Left ventricle myocardium superior (tissue), 1 donor: Measurements from ENCODE around the gene PREX1. TPM values are rescaled to one million over a fixed set of nuclear protein-coding genes. Genes with fewer than 3 reads are reported as not detected.

Source experiments
- ATAC-seq: fragments of 200-7000 bp; cut with Tn5 transposase; one replicate; pipeline ENCODE4 v1.9.1; 2020; ENCODE audit warnings: mild to moderate bottlenecking, moderate library complexity
- DNase-seq: peaks from one replicate; pipeline ENCODE4 v3.0.0-alpha.2; 2020
- intact Hi-C: fragments of 100-400 bp; cut with micrococcal nuclease; formaldehyde crosslinking; loops from one replicate; pipeline ENCODE4 v1.11.0; 2022
- total RNA-seq: library from RNA; stranded (reverse); fragmentation: NEBNext Ultra II Directional; extraction: Animal tissue kit (Norgen Biotek cat#: 25700); gene quantifications from one replicate; pipeline ENCODE4 v1.2.1, GENCODE V29; 2021
- donor health status: DM: no; HTN: yes; CAD: no; lungs with severe emphysema.

PREX1 gene
- total RNA-seq, 1 donor from 2014 or later, result 8.3 TPM

GRCh38 chr20:48745330-48745729 lies 82.5 kb downstream of the PREX1 start:
- intact Hi-C loops, result no loop called here
- DNase-seq (no peak), ATAC-seq (no peak)

DNA sequence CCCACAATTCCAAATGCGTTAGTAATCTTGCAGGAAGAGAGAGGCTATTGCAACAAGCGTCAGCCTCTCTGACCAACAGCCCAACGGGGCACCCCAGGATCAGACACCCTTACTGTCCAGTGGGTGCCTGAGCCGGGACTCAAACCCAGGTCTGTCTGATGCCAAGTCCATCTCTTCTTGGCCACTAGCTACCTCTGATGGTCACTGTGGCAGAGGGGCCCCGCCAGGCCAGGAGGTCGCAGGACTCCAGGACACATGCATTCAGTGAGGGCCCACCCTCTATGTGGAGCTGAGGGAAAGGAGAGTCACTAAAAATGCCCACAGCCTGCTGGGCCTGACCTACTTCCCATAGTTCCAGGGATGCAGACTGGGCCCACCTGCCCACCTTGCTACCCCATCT lies 83.3 kb downstream of the PREX1 start:
- no peak for ATAC-seq
- intact Hi-C loops, result no loop called here
- DNase-seq, result no peak

DNA sequence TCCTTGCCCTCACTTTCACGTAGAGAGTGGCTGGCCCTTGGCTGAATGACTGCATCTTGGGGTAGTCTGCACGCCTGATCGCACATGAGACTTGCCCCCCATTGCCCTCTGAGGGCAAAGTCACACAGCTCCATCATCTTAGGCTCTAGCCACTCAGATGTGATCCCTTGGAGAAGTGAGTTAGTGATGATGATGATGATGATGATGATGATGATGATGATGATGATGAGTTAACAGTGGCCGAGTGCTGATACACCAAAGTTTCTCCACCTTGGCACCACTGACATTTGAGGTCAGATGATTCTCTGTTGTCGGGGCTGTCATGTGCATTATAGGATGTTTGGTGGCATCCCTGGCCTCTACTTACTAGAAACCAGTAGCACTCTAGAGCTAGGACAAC lies 84.0 kb downstream of the PREX1 start:
- intact Hi-C loops, result no loop called here
- no peak for ATAC-seq
- DNase-seq, result no peak

DNA sequence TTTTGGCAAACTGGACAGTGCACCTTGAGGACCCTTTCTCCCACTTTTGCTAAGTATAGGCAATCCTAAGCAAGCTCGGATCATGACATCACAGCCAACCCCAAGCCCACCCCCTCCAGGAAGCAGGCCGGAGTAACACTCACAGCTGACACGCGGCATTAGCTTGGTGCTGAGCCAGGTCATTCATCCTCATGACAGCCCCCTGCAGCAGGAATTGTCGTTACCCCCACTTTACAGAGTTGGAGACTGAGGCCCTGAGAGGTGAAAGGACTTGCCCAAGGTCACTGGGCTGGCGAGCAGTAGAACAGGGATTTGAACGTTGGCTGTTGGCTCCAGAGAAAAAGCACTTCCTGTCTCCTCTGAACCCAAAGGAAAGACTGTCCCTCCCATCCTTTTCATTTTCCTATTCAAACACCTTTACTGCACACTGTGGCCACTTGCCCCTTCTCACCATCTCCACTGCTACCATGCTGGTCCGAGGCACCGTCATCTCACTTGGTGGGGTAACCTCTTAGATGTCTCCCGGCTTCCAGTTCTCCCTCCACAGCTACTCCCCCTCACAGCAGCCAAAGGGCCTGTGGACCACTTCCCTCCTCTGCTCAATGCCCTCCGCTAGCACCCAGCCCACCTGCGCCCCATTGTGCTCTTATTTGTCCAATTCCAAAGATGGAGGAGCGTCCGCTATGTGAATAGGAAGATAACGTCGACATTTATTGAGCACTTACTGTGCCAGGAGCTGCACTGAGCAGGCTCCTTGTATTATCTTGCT lies 84.7 kb downstream of the PREX1 start:
- no peak for DNase-seq
- intact Hi-C loops, result no loop called here
- ATAC-seq, result no peak

- intact Hi-C loops, result no loop called here
- no peak for ATAC-seq
- DNase-seq, result no peak
Observed at GRCh38 chr20:48742233-48742632, 85.6 kb downstream of the PREX1 start.

DNA sequence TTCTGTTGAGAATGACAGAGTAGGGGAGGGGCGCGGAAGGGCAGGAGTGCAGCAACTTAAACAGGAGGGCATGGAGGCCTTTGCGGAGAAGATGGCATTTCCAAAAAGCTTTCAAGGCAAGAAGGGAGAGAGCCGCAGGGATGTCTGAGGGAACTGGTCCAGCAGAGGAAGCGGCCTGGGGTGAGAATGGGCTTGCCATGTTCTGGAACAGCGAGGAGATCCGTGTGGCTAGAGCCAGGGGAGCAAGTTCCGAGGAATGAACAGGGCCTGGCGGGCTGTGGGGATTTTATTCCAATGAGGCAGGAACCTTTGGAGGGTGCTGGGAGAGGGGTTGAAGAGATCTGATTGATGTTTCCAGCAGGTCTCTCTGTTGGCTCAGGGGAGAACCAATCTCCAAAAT lies 86.1 kb downstream of the PREX1 start:
- DNase-seq (no peak), ATAC-seq (no peak)
- intact Hi-C loops, result no loop called here

- intact Hi-C loops, result no loop called here
- no peak for ATAC-seq
- DNase-seq, result no peak
Observed at GRCh38 chr20:48740712-48741111, 87.1 kb downstream of the PREX1 start.

DNA sequence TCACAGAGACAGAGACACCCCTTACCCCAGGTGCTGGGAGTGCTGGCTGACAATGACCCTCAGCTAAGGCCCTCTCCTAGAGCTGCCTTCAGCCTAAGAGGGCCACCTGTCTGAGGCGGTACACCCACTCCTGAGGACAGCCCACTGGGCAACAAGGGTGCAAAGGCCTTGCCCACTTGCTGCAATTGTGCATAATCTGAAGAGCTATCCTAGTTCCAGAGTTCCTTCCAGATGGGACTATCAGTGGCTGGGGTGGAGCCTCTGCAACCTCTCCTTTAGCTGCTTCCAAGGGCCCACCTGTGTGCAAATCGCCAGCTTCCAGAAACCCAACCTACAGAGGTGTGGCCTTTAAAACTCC lies 87.5 kb downstream of the PREX1 start:
- ATAC-seq, result no peak
- DNase-seq, result no peak
- intact Hi-C loops, result no loop called here

DNA sequence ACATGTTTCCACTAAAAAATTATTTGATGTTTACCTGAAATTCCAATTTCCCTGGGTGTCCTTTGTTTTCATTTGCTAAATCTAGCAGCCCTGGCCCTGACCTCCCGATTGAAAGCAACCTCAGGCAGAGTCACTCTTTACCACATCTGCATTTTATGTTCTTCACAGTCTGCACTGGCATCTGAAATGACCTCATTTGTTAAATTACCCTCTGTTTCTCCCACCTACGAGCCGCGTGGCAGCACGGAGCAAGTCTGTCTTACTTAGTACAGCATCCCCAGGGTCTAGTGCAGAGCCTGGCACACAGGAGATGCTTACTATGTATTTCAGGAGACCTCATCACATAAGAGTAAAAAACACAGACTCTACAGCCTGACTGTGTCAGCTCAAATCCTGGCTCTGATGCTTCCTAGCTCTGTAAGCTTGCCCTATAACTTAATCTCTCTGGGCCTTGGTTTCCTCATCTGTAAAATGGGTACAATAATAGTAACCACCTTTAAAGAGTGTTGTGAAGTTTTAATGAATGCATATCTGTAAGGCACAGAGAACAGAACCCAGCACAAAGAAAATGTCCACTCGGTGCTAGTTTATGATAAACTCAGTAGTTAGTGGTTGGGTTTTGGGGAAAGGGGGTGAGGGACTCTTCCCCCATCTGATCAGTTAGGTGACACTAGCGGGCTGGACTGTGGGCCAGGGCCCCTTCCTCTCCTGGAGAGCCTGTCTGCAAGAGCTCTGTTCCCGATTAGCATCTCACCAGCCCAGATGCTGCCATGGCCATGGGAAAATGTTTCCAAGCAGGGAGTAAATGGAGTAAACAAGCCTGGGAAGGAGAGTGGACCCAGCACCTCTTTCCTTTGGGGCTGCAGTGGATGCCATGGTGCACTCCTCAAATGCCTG lies 88.2 kb downstream of the PREX1 start:
- DNase-seq (no peak), ATAC-seq (no peak)
- intact Hi-C loops, result no loop called here

DNA sequence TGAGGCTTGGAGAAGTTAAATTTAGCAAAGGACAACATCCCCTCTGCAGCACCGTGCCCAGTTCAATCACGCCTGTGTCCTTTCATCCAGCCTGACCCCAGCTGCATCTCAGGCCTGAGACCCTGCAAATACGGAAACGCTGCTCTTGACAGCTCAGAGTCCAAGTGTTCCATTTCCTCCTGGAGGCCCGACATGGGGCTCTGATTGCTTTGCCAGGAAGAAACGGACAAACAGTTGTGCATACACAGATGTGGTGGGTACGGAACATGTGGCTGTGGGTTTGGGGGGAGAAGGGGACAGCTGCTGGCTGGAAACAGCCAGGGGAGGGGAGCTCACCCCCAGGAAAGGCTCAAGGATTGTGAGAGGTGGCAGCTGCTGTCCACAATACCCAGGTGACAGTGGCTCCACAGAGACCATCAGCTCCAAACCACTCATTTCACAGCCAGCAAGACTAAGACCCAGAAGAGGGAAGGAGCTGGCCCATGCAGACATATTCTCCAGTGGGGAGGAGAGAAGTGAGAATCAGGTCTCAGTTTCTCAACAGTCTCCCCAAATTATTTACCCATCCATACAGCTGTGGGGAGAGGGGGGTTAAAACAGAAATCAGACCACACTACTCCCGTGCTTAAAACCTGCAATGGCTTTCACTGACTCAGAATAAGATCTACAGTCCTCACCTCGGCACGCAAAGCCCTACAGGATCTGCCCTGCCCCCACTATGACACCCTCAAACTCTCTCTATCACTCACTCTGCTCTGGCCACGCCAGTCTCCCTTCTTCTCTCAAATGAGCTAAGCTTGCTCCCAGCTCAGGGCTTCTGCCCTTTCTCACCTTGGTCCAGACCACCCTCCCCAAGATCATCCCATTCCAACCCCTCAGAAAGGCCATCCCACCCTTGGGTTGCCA lies 89.1 kb downstream of the PREX1 start:
- DNase-seq (no peak), ATAC-seq (peak; percentile 39)
- intact Hi-C loops, result no loop called here

DNA sequence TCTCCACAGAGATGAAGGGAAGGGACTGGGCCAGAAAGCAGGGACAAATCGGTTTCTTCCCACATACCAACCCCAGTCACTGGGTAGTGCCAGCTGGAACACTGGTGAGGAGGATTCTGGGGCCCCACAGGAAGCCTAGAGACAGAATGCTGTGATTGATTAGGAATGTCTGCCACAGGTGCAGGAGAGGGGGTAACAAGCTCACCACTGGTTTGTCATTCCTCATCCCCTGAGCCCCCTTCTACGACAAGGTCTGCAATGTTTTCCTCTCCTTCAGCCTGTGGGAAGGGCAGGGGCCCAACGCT lies 89.8 kb downstream of the PREX1 start:
- intact Hi-C loops, result no loop called here
- DNase-seq, result no peak
- ATAC-seq, result no peak

- ATAC-seq (no peak), DNase-seq (no peak)
- intact Hi-C loops, result no loop called here
Observed at GRCh38 chr20:48737434-48738093, 90.2 kb downstream of the PREX1 start.

- ATAC-seq (no peak), DNase-seq (no peak)
- intact Hi-C loops, result no loop called here
Observed at GRCh38 chr20:48736636-48737035, 91.2 kb downstream of the PREX1 start.

- intact Hi-C loops, result no loop called here
- ATAC-seq, result no peak
Observed at GRCh38 chr20:48736231-48736630, 91.6 kb downstream of the PREX1 start.

GRCh38 chr20:48735112-48735511 lies 92.7 kb downstream of the PREX1 start:
- no peak for DNase-seq
- intact Hi-C loops, result no loop called here
- ATAC-seq, result peak; percentile 22

More at GRCh38 chr20:48736231-48736630, 91.6 kb downstream of the PREX1 start:
- DNase-seq, result no peak

DNA sequence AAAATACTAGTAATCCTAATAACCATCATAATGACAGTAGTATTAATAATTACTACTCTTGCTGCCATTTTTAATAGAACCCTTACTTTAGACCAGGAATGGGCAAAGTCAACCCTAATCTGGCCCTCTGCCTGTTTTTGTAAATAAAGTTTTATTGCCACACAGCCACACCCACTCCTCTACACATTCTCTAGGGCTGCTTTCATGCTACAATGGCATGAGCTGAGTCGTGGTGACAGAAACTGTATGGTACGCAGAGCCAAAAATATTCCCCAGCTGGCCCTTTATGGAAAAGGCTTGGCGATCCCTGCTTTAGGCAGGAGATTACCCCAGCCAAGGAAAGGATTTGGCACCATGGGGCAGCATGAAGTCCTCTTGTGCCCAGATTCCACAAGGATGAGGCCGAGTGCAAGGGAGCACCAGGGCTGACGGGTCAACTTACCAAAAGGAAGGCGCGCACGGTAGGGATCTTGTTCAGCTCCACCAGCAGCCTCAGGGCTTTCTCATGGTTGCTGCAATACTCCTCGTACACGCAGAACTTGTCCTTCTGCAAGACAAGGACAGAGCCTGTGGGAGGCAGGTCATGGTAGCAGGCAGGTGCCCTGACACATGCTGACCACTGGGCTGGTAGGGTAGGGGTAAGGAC lies 93.6 kb downstream of the PREX1 start:
- ATAC-seq (no peak), DNase-seq (no peak)
- intact Hi-C loops, result no loop called here

DNA sequence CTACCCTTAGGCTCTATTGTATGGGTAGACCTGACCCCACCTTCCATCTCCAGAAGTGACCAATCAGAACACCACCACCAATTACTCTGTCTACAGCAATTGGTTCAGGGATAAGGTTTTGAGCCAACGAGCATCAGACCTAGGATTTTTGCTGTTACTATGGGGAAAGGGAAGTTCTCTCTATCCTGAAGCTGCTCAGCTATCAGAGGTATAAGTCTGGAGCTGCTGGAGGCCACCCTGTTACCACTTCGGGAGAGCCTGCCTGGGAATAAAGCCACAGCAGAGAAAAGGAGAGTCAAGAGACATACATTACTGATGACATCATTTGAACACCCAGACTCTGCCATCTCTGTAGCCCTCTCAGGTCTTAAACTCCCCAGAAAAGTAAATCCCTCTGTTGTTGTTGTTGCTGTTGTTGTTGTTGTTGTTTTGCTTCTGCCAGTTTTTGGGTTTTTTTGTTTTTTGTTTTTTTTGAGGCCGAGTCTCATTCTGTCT lies 94.5 kb downstream of the PREX1 start:
- no peak for DNase-seq
- no peak for ATAC-seq
- intact Hi-C loops, result no loop called here

- ATAC-seq (no peak), DNase-seq (no peak)
Observed at GRCh38 chr20:48732081-48732829, 95.5 kb downstream of the PREX1 start.

More at GRCh38 chr20:48732081-48732829, 95.5 kb downstream of the PREX1 start:
- intact Hi-C loops, result no loop called here
